Bronchial epithelial cell (primary cell): ENCODE results near the gene NFIA. TPM values are rescaled to one million over a fixed set of nuclear protein-coding genes. Genes with fewer than 3 reads are reported as not detected.
A peak's percentile ranks its signal among the peaks of the same experiment; 100 is the strongest.

Experiments used
- DNase-seq: peaks from one replicate; pipeline ENCODE4 v3.0.0-alpha.2; 2010; ENCODE audit warnings: low read depth
- FAIRE-seq: peaks from 2 replicates; lab custom pipeline; 2011; peaks lifted over from hg19 to GRCh38; lab: Jason Lieb, UNC
- H3K27me3 ChIP-seq: 2 replicates; pipeline ENCODE4 v1.5.1; 2011; ENCODE audit warnings: low read length; ENCODE audit not compliant: control insufficient read depth, insufficient read depth
- H3K36me3 ChIP-seq: 2 replicates; pipeline ENCODE4 v1.5.1; 2011; ENCODE audit warnings: low read length; ENCODE audit not compliant: control insufficient read depth, insufficient read depth
- H3K4me3 ChIP-seq: 2 replicates; pipeline ENCODE4 v1.5.1; 2011; ENCODE audit warnings: mild to moderate bottlenecking, low read depth, low read length, control low read depth
- total RNA-seq: library from RNA; depleted of rRNA; stranded (reverse); fragments of >200 nt; gene quantifications from 2 replicates; pipeline ENCODE4 v1.2.1, GENCODE V29; 2014
- TF ChIP-seq, protein P1 (sequence below): IDR thresholded peaks from 2 replicates; pipeline ENCODE4 v1.5.1; 2011; ENCODE audit warnings: mild to moderate bottlenecking, moderate library complexity, low read length, control low read depth, inconsistent platforms; ENCODE audit not compliant: insufficient read depth, severe bottlenecking

The NFIA gene
- total RNA-seq, 1 donor from 2014 or later, result 7.4 TPM

DNA sequence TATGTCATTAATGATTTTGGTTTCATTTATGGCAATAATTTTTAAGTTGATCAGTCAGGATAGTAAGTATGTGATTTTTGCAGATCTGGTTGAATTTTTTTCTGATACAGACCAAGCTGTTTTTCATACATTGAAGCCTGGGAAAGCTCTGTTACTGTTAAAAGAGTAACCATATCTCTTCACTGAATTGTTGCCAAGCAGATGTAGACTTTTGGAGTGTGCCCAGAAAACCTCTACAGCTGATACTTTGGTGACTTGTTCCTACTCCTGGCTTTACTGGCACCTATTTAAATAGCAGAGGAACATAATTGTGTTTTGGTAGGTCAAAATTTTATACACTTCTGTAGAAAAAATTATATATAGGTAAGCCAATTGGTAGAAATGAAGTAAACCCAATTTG lies 49.4 kb downstream of the NFIA start:
- Histone ChIP-seq H3K36me3 (no peaks in the 10 kb centered on the region), H3K27me3 (no peaks in the 10 kb centered on the region), H3K4me3 (no peak overlapping the region)
- DNase-seq (no peak), FAIRE-seq (no peak)
- TF ChIP-seq, protein P1, sequence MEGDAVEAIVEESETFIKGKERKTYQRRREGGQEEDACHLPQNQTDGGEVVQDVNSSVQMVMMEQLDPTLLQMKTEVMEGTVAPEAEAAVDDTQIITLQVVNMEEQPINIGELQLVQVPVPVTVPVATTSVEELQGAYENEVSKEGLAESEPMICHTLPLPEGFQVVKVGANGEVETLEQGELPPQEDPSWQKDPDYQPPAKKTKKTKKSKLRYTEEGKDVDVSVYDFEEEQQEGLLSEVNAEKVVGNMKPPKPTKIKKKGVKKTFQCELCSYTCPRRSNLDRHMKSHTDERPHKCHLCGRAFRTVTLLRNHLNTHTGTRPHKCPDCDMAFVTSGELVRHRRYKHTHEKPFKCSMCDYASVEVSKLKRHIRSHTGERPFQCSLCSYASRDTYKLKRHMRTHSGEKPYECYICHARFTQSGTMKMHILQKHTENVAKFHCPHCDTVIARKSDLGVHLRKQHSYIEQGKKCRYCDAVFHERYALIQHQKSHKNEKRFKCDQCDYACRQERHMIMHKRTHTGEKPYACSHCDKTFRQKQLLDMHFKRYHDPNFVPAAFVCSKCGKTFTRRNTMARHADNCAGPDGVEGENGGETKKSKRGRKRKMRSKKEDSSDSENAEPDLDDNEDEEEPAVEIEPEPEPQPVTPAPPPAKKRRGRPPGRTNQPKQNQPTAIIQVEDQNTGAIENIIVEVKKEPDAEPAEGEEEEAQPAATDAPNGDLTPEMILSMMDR, result no peak

DNA sequence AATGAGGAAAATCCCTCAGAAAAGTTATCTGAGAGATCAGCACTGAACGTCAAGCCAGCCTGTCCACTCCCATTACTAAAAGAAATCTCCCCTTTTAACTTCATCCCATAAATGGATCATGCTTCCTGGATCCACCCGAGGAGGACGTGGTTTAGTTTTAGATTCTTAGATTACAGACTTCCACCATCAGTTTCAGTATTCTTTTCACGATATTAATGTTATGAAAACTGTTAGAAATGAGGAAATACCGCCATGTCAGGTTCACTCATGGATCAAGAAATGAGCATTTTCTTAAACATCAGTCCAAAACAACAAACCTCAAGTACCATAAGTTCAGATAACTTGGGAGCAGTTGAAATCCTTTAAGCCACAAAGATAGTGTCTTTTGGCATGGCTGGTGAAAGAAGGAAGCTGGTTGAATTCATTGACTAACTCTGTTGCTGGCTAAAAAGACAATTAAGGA lies 49.8 kb downstream of the NFIA start:
- TF ChIP-seq, protein P1, result no peak
- H3K36me3 ChIP-seq, result no peaks in the 10 kb centered on the region
- FAIRE-seq, result no peak
- no peak for DNase-seq
- no peak overlapping the region for H3K4me3 ChIP-seq
- H3K27me3 ChIP-seq, result no peaks in the 10 kb centered on the region

DNA sequence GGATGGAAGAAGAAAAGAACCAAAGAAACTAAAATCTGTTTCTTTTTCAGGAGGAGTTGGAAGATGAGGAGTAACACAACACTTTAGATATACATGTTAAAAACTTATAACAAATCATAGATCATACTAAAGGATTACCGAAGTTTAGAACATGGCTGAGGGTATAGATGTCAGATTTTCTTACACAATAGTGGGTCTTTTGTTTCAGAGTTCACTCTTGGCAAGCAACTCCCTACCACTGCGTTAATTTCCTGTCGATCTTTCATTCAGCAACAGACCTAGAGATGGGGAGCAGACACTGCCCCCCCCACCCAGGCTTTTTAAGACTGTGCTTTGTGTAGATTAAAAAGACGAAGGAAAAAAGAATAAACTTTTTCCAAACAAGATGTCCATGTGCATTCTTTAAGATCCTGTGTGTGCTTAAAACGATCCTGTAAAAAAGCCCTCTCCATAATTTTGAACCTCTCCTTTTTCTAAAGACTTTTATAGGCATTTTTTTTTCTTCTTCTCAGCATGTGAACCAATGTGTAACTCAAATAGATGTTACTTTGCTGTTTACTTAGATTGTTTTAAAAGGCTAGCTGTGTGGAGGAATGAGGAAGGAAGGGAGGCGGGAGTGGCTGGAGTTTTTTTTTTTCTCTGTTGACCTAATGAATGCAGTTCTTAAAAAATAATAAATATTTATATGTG lies 50.4 kb downstream of the NFIA start:
- TF ChIP-seq, protein P1, result no peak

DNA sequence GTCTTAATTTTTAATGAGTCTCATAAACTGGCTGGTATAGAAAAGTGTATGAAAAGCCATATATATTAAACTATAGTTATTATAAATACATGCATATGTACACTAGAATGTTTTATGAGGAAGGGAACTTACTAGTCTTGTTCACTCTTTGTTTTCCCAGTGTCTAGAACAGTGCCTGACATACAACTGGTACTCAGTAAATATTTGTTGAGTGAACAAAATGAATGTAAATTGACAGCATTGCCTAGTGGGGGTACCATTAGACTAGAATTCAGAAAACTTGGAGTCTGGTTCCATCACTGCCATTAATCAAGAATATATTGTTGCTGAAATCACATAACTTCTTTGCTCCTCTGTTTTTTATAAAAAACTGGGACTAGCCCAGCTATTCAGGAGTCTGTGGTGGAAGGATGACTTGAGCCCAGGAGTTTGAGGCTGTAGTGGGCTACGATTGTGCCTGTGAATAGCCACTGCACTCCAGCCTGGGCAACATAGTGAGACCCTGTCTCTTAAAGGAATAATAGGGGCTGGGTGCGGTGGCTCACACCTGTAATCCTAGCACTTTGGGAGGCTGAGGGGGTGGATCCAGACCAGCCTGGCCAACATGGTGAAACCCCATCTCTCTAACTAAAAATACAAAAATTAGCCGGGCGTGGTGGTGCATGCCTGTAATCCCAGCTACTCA lies 51.1 kb downstream of the NFIA start:
- H3K27me3 ChIP-seq, result no peaks in the 10 kb centered on the region
- no peaks in the 10 kb centered on the region for H3K36me3 ChIP-seq
- H3K4me3 ChIP-seq, result no peak overlapping the region
- FAIRE-seq (no peak), DNase-seq (no peak)
- TF ChIP-seq, protein P1, result no peak

More for the DNA sequence above, 50.4 kb downstream of the NFIA start:
- no peak overlapping the region for H3K4me3 ChIP-seq
- H3K27me3 ChIP-seq, result no peaks in the 10 kb centered on the region
- no peak for FAIRE-seq
- H3K36me3 ChIP-seq, result no peaks in the 10 kb centered on the region
- peak; percentile 64 for DNase-seq

DNA sequence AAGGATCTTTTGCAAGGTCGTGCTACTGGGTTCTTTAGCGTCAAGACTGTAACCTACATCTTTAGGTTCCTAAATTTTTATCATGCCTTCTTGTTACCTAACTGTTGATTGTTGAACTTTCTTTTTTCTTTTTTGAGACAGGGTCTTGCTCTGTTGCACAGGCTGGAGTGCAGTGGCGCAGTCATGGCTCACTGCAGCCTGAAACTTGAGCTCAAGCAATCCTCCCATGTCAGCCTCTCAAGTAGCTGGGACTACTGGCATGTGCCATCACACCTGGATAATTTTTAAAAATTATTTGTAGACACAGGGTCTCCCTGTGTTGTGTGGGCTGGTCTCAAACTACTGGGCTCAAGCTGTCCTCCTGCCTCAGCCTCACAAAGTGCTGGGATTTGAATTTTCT lies 52.9 kb downstream of the NFIA start:
- no peaks in the 10 kb centered on the region for H3K27me3 ChIP-seq
- H3K4me3 ChIP-seq, result no peak overlapping the region
- FAIRE-seq, result no peak
- no peak for DNase-seq
- TF ChIP-seq, protein P1, result no peak
- no peaks in the 10 kb centered on the region for H3K36me3 ChIP-seq

DNA sequence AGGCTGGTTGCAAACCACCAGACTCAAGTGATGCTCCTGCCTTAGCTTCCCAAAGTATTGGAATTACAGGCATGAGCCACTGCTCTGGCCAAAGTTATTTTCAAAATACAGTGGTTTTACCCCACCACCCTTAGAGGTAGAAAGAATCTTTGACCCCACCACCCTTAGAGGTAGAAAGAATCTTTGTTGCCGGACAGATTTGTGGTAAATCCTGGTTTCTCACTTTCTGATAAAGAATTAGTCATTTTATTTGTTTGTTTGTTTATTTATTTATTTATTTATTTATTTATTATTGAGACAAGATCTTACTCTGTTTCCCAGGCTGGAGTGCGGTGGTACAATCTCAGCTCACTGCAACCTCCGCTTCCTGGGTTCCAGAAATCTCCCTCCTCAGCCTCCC lies 55.9 kb downstream of the NFIA start:
- no peaks in the 10 kb centered on the region for H3K36me3 ChIP-seq
- FAIRE-seq (no peak), DNase-seq (no peak)
- no peaks in the 10 kb centered on the region for H3K27me3 ChIP-seq
- TF ChIP-seq, protein P1, result no peak
- H3K4me3 ChIP-seq, result no peak overlapping the region
